Testis (tissue), 2 donors: ENCODE data around the gene SYPL1.

Source experiments
- CTCF ChIP-seq, 3 experiments: fragments of 450-650 bp in 2 of 3; fragments of 200-600 bp in 1 of 3; sonication (generic) in 1 of 3; IDR thresholded peaks; one replicate each; pipeline ENCODE4 v1.5.1; 2016 to 2019; ENCODE audit warnings: antibody characterized with exemption in 3 of 3, mild to moderate bottlenecking in 2 of 3, moderate library complexity in 1 of 3
- POLR2A ChIP-seq: fragments of 450-650 bp; IDR thresholded peaks from one replicate; pipeline ENCODE4 v1.6.1; 2017; ENCODE audit warnings: antibody characterized with exemption, mild to moderate bottlenecking, moderate library complexity

- TF ChIP-seq CTCF (IDR thresholded peaks at IDR 0.05) (no peak), POLR2A (no peak)
Measured at GRCh38 chr7:106138776-106139175, 26.7 kb upstream of the SYPL1 start.
